GM12801 (cell line): ENCODE data around the gene RPL18.

Source experiments
- TF ChIP-seq, protein P1 (sequence below): IDR thresholded peaks from one replicate; pipeline ENCODE4 v1.5.1; 2011; ENCODE audit warnings: control low read depth; ENCODE audit not compliant: insufficient read length; ENCODE audit errors: extremely low read depth

RPL18 gene

DNA sequence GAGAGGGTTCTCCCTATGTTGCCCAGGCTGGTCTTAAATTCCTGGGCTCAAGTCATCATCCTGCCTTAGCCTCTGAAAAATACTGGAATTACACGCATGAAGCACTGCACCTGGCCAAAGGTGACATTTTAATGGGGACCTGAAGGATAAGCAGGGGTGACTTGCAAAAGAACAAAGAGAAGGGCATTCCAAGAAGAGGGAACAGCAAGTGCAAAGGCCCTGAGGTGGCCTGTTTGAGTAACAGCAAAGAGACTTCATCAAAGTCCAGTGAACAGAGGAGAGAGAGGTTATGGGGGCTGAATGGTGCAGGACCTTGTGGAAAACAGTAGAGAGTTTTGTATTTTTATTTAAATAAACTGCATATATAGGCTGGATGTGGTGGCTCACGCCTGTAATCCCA, 22.9 kb upstream of the RPL18 start:
- TF ChIP-seq, protein P1, sequence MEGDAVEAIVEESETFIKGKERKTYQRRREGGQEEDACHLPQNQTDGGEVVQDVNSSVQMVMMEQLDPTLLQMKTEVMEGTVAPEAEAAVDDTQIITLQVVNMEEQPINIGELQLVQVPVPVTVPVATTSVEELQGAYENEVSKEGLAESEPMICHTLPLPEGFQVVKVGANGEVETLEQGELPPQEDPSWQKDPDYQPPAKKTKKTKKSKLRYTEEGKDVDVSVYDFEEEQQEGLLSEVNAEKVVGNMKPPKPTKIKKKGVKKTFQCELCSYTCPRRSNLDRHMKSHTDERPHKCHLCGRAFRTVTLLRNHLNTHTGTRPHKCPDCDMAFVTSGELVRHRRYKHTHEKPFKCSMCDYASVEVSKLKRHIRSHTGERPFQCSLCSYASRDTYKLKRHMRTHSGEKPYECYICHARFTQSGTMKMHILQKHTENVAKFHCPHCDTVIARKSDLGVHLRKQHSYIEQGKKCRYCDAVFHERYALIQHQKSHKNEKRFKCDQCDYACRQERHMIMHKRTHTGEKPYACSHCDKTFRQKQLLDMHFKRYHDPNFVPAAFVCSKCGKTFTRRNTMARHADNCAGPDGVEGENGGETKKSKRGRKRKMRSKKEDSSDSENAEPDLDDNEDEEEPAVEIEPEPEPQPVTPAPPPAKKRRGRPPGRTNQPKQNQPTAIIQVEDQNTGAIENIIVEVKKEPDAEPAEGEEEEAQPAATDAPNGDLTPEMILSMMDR = no peak

DNA sequence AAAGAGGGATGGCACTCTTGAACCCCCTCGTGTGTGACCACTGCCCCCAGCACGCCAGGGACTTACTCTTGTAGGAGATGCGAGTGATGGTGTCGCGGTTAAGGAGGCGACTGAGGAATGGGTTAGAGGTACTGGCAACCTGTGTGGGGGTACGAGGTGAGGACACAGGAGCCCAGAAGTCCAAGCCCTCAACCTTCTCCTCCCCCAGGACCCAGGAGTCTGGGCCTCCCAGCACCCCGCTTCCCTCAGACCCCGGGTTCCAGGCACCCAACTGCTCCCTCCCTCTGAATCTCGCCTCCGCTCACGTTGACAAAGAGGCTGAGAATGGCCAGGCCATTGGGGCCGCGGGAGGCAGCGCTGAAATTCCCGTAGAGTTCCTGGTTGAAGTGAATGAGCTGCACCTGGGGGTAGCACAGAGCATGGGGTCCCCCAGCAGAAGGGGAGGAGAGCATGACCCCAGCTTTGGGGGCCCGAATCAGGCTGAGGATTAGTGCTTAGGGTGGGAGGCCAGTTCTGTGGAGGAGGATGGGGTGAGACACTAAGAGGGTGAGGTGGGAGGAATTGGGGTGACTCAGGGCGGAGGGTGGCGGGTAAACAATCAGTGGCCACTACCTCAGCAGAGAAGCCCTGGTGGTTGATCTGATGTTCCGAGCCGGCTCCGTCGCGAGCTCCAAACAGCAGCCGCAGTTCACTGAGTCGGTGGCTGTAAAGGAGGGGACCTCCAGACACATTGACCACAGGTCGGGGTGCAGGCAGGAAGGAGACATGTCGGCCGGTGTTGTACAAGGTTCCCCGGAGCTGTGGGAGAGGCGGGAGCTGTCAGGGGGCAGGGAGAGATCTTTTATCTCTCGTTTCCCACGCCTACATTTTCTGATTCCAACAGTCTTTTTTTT, 20.8 kb upstream of the RPL18 start:
- TF ChIP-seq, protein P1 = no peak

DNA sequence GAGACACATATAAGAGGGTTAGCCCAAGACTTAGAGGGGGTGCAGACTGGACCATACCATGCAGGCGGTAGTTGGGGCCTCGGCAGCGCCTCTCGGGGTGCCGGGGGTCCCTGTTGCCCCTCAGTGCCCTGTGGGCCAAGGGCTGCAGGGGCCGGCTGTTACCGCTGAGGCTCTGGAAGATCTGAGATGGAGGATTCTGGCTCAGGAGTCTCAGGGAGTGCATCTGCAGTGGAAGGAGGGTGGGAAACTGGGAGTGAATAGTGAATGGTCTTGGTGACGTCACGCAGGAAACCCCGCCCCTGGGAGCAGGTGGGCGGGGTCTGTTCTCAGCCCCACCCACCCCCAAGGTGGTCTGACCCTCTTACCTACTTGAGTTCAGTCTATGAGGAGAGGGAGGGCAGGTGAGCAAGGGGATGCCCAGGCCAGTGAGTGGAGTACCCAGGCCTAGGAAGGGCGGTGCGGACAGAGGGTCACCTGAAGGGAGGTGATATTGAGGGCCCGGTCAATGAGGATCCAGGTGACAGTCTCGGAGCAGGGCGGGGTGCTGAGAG, 19.9 kb upstream of the RPL18 start:
- TF ChIP-seq, protein P1 = no peak

DNA sequence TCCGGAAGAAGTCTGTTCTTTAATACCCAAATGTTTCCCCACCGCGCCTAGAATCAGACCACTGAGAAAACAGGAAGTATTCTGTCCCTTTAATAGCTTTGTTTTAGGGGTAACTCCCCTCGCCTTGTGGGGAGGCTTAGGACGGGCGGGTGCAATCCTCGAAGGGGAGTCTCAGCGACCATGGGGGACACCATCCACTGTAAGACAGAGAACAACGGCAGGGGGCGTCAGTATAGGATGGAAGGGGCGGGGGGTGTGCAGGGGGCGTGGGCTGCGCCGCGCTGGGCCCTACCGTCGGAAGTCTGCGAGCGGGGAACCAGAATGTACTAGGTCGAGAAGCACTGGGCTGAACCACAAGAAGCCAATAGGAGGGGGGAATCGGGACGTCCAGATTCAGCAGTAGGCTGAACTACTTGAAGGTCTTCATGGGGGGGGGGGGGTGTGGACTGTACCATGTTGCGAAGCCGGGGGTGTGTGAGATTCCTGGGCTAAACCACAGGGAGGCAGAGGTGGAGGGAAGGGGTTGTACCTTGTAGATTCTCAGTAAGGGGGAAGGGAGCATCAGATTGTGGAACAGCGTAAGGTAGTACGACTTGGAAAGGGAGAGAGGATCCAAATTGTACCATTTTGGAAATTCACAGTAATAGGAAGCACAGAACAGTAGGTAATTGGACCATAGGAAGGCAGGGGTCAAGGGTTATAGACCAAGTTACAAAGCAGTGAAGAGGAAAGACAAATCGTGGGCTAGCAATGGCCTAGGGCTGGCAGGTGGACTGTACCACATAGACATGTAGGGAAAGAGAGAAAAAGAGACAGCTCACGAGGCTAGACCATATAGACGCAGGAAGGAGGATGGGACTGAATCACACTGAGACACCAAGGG, 19.2 kb upstream of the RPL18 start:
- TF ChIP-seq, protein P1 = no peak

DNA sequence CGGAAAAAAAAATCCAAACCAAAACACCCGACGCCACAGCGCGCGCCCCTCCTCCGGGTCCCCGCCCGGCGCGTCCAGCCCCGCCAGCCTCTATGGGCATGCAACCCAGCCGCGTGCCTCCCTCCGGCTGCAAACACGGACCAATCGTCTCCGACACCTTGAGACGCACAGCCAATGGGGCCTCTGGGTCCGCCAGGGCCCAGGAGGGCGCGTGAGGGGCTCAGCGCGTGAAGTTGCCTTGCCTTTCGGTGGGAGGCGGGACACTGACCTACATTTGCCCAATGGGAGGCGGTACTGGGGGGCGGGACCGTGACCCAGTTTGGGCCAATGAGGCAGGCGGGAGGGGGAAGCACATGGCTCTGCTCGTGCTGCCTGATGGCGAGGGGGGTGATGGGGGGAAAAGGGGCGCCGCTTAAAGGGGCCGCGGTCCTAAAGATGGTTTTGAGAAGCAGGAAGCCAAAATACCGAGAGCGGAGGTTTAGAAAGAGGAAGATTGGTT, 18.5 kb upstream of the RPL18 start:
- TF ChIP-seq, protein P1 = no peak

DNA sequence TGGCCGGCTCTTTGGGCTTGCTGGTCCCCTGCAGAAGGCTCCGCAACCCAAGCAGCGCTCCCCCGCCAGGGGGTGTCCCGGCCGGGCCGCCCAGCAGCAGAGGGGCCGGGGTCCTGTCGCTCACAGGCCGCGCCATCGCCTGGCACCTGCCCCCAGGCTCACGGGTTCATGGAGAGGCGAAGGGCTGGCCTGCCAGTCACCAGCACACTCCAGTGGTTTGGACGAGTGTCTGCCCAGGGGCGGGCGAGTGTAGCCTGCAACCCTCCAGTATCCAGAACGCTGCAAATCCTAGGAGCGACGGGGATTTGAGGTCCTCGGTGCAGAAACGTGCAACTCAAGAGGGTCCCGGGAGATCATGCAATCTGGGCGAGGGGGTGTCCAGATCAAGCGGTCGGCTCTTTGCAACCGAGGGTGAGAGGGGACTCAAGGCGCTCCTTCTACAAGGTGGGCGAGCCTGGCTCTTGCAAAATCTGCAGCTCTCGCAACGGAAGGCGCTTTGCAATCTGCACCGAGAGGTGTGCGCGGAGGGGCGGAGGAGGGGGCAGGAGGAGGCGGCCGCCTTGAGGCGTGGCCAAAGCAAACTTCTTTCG, 18.0 kb upstream of the RPL18 start, which contains the start of gene DBP:
Gene DBP, minus strand, starts transcription at position 521 of the 590 bp plus-strand sequence. Its CDS starts 385 bp downstream, at position 136.
- TF ChIP-seq, protein P1 = no peak
